GM19463 (cell line): Measurements from ENCODE around the gene PADI3.

Experiments
- ATAC-seq: cut with Tn5 transposase; IDR thresholded peaks from one replicate; pipeline ENCODE4 v1.9.1; 2021; ENCODE audit warnings: mild to moderate bottlenecking, moderate library complexity; ENCODE audit not compliant: unreplicated experiment

PADI3 gene

DNA sequence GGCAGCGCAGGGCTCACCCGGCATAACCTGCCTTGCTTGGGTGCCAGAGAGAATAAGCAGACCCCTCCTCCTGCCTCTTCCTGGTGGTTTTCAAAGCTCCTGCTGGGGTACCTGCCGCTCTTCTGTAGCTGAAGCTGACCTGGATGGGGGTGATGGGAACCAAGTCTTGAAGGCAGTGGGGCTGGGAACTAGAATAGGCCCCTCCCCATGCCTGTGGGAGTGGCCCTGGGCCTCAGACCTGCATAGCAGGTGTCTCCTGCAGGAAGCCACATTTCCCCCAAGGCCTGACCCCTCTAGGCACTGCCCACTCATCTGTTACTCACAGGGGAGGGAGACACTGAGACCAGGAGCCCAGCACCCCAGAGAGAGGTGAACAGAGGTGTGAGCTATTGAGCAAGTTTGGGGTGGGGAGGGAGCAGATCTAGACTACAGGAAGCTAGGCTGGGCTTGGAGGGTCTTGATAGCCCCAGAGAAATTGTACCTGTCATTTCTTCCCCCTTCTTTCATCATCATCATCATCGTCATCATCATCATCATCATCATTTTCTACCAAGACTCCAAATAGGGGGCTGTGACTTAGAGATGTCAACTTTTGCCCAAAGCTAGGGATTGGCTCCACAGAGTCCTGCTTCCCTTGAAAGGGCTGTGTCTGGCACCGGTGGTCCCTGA lies 33.9 kb upstream of the PADI3 start:
- no peak for ATAC-seq

DNA sequence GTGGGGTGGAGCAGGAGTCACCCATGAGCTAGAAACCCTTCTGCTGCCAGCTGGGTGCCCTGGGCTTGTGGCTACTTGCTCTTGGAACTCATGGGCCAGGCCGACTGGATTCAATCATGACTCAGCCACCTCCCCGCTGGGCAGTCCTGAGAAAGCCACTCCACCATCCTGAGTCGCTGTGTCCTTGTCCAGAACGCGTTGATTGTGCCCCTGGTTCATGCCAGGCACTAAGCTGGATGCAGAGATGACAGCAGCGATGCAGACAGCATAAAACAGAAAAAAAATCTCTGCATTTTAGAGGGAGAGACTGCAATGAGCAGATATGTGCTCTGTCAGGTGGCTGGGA lies 33.4 kb upstream of the PADI3 start:
- ATAC-seq, result no peak

DNA sequence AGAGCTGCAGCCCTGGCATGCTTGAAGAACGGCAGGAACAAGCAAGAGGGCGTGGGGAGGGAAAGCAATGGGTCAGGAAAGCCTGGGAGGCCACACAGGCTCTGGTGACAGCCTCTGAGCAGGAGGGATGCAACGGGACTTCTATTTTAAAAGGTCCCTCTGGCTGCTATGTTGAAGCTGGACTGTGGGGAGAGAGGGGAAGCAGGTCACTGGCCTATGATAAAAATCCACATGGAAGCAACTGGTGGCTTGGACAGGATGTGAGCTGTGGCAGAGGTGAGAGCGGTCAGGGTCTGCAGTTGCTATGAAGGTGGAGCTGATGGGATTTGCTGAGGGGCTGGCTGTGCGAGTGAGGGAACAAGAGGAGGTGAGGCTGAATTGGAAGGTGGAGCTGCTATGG lies 32.8 kb upstream of the PADI3 start:
- ATAC-seq, result no peak

DNA sequence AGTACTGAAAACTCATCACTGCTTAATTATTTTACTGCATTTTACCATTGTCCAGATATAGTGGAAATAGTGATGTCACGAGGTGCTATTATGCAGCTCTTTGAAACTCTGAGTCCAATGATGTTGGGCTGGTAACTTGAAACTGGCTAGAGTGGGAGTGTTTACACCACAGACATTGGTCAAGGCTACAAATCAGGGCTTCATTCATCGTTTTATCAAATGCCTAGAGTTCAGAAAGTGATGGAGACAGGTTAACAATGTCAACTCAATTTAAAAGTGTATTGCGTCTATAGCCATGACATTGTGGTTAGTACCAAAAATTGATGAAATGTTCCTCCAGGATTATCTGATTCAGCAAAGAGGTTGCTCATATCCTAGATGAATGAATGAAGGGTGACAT lies 31.3 kb upstream of the PADI3 start:
- ATAC-seq, result no peak

DNA sequence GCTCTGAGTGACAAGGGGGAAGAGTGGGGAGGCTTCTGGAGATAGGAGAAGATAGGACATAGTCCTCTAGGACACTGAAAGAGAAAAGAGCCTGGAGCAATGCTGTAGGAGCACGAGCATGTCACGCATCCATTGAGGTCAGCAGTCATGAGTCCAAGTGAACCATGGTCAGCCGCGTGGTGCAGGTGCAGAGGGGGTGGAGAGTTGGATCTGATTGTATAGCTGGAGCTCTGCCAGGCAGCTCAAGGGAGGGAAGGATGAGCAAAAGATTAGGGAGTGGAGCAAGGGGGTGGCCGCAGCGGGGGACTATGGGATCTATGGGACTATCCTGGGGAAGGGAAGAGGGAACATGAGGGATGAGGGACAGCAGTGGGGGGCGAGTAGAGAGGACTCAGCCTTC lies 30.0 kb upstream of the PADI3 start:
- ATAC-seq, result no peak

DNA sequence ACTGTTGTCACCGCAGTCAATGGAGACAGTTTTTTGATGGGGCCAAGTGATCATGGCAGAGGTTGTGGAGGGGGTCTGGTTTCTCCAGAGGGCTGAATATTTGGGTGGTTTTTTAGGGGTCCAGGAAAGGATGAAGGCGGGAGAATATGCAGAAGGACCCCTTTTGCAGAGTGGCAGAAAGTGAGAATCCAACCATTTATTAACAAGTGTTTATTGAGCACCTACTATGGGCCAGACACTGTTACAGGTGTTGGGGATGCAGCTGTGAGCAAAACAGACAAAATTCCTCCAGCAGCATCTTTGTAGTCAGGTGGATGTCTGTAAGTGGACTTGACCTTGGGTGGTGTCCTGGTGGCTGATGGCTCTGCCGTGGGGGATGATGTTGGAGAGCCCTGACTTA lies 28.6 kb upstream of the PADI3 start:
- ATAC-seq, result no peak

DNA sequence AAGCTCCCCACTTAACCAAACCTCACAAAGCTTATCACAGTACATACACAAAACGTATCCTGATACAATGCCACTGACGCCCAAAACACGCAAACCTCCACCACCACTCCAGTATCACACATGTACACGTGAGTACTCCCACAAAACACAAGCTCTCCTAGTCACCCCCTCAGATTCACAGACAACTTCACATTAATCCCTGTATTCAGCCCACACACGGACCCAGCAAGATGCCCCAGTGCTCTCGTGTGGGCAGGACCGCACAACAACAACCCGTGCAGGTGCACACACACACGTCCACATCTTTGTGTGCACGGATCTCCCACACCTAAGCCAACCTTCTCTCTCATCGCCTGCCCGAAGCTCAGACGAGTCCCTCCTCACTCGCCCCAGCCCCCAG lies 26.3 kb upstream of the PADI3 start:
- ATAC-seq, result no peak

DNA sequence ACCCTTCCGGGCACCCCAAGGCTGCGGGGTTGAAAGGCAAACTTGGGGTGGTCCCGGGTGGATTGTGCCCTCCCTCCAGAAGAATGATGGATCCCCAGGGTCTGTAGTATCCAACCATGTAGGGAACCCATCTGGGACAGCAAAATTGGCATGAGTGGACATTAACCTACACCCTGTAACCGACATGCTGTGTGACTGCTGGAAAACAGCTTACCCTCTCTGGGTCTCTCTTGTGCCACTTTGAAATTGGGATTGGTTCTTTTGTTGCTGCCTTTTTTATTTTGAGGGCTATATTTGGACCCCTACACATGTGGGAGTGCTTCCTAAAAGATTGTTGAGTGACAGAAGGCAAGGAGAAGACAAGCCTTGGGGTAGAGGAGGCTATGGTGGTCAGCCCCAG lies 24.5 kb upstream of the PADI3 start:
- ATAC-seq, result no peak

DNA sequence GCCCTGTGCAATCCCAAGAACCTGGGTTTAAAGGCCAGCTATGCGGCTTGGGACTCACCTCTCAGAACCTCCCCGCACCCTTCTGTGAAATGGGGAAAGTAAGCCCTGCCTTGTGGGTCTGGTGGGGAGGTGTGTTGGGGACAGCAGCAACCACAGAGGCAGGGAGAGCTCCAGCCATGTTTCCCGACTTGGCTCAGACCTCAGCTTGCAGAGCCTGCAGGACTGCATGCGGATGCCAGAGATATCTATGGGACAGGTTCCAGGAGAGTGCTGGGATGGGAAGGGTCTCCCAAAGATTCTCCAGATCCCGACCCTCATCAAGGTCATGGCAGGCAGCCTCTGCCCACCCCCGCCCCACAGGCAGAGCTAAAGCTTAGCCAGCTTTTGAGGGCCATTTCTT lies 23.8 kb upstream of the PADI3 start:
- ATAC-seq, result no peak

DNA sequence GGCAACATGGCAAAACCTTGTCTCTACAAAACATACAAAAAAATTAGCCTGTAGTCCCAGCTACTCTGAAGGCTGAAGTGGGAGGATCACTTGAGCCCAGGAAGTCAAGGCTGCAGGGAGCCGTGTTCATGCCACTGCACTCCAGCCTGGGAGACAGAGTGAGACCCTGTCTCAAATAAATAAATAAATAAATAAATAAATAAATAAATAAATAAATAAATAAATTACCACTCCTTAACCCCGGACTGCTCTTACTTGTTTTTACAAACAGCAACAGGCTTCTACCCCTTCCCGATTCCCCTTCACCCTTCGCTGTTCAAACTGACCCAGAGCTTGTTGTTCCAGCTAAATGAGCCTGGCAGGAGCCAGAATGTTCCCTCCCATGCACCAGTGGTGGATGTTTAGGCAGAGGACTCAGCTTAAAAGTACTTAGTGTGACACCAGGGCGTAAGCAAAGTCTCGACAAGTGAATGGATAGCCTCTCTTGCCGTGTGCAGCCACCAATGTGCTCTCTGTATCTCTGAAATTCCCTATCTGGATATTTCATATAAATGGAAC lies 21.5 kb upstream of the PADI3 start:
- no peak for ATAC-seq

DNA sequence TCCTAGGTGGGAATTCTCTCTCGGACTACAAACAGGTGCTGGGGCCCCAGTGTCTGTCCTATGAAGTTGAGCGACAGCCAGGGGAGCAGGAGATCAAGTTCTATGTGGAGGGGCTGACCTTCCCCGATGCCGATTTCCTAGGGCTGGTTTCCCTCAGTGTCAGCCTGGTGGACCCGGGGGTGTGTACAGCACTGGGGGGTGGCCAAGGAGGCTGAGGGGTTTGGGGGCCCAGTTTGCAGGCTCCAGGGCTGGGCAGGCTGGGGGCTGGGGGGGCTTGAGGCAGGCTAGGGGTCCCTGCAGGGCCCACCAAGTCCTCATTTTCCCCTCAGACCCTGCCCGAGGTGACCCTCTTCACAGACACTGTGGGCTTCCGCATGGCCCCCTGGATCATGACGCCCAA lies 20.3 kb upstream of the PADI3 start:
- no peak for ATAC-seq

DNA sequence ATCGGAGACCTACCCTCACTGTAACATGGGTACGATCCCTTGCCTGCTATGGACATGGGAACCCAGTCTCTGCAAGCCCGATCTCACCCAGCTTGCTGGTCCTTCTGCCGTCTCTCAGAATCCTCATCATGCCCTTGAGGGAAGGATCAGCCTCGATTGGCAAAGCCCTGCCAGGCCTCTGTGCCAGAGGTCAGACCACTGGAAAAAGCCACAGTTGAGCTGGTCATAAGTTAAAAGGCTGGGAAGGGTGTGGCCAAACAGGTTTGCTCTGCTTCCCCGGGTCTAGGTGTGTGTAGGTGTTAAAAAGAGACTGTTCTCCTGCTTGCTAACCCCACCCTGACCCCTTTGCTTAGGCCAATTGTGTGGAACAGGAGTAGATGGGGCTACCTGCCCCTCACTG lies 19.5 kb upstream of the PADI3 start:
- ATAC-seq, result no peak

DNA sequence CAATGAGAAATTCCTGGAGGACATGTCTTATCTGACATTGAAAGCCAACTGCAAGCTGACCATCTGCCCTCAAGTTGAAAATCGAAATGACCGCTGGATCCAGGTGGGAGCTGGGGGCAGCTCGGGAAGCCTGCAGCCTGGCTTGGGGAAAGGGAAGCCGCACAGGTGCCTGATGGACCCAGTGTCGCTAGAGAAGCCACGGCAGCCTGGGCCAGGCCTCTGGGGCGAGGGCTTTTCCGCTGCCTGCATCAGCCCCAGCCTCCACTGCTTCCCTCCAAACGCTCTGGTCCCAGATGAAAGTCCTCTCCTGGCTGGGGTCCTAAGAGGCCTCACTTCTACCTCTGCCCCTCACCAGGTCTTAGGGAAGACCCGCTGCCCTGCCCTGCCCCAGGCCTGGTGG lies 18.8 kb upstream of the PADI3 start:
- no peak for ATAC-seq

DNA sequence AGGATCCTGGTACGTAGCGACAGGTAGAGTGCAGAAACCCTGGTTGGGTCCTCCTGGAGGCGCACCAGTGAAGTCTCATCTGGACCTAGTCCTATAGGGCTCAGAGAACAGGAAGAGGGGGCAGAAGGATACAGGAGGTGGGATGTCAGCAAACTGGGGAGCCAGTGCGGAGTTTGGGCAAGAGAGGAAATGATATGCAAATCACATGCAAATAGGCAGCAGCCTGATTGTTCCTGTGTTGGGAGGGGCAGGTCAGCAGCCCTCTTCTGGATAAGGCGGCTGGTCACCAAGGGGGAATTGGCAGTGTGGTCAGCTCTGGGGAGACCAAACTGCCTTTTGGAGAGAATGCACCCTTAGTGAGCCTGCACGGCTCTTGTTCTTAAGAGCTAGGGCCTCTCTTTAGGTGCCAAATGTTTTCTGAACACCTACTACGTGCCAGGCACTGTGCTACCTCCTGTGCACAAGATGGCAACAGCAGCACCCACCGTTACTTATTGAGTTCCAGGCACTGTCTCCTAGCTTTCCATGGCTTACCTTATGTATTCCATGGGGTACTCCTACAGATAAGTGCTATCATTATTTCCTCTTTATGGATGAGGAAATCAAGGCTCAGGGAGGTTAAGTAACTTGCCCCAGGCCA lies 18.1 kb upstream of the PADI3 start:
- ATAC-seq, result no peak

DNA sequence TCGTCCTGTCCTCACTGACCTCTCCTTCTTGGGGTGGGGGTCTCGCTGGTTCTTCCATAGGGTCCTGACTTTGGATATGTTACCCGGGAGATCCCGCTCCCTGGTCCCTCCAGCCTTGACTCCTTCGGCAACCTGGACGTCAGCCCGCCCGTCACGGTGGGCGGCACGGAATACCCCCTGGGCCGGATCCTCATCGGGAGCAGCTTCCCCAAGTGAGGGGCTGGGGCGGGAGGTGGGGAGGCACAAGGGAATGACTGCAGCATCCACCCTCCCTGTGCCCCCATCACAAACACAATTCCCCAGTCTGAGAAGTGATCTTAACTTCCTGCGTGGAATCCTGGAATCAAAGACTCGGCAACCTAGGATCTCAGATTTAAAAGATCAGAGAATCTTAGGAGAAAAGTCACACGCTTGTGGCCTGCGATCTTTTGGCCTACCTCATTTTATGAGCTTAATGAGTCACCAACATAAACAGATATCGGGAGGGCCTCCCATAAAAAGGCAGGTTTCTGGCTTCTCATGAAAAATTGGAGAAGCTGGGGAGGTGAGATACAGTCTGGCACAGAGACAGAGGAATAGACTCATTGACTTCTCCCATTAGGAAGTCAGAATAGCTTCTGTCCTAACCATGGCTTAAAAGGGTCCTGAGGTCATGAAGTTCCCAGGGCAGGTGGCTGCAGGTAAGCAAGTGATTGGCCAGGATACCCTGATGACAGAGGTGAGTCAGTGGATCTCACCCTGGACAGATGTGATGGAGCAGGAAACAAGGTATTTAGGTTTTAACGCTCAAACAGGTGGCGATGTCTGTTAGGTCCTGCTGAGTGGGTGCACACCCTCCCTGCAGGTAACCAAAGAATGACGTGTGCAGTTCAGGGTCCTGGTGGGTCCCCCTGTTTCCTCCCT lies 15.9 kb upstream of the PADI3 start:
- ATAC-seq, result no peak

DNA sequence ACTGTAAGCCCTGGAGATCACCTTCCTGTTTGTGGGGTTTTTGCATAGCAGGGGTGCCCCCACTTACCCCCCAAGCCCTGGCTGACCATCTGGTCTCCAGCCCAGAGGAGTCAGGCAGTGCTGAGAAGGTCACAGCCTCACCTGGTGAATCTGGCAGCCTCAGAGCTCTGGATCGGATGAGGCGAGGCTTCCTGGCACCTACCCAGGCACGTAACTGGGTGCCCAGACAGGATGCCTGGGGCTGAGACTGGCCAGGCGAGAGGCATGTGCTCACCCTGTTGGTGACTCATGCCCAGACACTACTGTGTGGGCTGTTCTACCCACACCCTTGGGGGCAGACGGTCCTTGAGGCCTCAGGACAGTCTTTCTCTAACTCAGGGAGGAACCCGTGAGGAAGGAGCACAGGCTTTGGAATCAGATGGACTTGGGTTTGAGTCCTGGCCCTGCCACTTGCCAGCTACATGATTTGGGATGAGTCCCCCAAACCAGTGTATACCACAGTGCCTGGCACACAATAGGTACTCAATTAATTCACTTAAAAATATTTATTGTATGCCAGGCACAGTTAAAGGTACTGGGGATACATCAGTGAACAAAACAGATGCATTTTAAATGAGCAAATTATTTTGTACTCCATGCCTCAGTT lies 15.1 kb upstream of the PADI3 start:
- ATAC-seq, result no peak

DNA sequence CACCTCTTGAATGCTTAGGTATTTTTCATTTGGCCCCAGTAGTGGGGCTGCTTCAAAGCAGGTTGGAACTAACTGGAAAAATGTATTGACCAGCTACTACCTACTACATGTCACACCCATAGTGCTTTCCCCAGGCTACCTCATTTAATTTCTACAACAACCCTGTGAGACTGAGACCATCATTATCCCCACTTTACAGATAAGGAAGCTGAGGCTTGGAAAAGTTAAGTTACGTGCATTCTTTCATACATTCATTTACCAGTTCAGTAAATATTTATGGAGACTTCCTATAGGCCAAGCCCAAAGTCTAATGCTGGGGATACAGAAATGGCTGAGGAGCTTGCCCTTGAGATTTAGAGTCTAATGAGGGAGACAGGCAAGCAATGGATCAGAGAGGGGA lies 14.5 kb upstream of the PADI3 start:
- no peak for ATAC-seq

DNA sequence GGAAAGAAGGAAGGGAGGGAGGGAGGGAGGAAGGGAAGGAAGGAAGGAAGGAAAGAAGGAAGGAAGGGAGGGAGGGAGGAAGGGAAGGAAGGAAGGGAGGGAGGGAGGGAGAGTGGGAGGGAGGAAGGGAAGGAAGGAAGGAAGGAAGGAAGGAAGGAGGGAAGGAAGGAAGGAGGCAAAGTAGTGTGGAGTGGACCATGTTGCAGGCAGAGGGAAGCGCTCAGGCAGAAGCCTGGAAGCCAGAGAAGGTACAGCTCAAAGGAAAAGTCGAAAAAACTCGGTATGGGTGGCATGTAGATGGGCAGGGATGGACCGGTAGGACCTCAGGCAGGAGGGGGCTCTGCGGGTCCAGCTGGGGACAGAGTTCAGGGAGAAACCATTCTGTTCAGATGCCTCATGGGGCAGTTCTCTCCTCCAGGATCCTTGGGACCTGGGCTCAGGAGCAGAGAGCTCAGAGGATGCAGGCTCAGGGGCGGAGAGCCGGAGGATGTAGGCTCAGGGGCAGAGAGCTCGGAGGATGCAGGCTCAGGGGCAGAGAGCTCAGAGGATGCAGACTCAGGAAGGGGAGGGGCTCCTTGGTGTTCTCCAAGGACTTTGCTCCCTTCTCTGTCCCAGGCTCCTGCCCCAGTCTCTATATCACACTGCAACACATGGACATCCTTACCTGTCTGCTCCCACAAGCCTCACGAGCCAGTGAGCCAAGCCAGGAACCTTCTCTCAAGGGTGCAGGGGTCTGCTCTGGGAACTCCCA lies 13.6 kb upstream of the PADI3 start:
- ATAC-seq, result no peak

DNA sequence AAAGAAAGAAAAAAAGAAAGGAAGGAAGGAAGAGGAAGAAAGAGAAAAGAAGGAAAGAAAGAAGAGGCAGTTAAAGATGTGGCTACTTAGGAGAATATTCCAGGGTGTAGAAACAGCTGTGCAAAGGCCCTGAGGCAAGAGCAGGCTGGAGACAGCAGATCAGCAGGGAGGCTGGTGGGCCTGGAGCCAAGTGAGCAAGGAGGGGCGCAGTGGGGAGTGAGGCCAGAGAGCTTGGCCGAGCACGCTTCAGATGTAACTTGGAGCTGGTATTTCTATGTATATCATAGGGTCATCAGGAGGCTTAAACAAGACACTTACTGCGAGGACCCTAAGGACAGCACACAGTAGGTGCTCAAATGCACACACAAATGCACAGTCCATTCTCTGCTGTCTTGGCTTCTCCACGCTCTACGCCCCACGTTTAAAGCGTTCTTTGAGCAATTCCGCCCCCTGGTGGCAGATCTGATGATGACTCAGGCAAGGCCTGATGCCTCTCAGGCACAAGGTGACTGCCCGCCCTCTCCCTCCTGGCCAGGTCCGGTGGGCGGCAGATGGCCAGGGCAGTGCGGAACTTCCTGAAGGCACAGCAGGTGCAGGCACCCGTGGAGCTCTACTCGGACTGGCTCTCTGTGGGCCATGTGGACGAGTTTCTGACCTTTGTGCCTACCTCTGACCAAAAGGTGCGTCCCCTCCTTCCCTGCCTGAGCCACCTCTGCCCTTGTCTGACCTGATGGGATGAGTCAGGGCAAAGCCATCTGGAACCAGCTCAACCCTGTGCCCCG lies 11.9 kb upstream of the PADI3 start:
- ATAC-seq, result no peak

DNA sequence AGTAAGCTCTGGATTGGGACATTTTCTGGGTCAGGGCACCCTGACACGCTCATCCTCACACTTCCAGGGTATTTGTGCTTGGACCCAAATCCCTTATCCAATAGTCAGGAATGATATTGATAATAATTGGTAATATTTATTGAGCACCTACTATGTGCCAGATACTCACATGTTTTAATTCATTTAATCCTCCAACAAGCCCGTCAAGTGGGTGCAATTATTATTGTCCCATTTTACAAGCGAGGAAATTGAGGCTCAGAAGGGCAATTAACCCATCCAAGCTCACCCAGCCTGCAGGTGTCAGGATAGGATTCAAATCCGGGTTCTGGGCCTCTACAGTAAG lies 11.4 kb upstream of the PADI3 start:
- ATAC-seq, result no peak
